ENCODE results near the gene ORM2. TPM values are rescaled to one million over a fixed set of nuclear protein-coding genes. Genes with fewer than 3 reads are reported as not detected.

ORM2 gene
- total and polyA plus RNA-seq, 2 of the 8 experiments (the other 6 are each of a cell fraction or from before 2014, with no cell fraction given), result 1.3 TPM; not detected in 1

GRCh38 chr9:114311571-114312512 lies 17.8 kb upstream of the ORM2 start (continued):
- TF ChIP-seq, protein P1, sequence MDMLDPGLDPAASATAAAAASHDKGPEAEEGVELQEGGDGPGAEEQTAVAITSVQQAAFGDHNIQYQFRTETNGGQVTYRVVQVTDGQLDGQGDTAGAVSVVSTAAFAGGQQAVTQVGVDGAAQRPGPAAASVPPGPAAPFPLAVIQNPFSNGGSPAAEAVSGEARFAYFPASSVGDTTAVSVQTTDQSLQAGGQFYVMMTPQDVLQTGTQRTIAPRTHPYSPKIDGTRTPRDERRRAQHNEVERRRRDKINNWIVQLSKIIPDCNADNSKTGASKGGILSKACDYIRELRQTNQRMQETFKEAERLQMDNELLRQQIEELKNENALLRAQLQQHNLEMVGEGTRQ (IDR thresholded peaks at IDR 0.05; ENCODE audit: low read length), result no peak
- TF ChIP-seq JUN (IDR thresholded peaks at IDR 0.05; ENCODE audit: low read depth, low read length), result no peak
- TF ChIP-seq SAP30 (IDR thresholded peaks at IDR 0.05; ENCODE audit: insufficient read depth, insufficient replicate concordance, low read length), result no peak
- TF ChIP-seq KDM1A (IDR thresholded peaks at IDR 0.05; ENCODE audit: borderline replicate concordance, low read length), result no peak
- TF ChIP-seq CTBP2 (IDR thresholded peaks at IDR 0.05; ENCODE audit: borderline replicate concordance, insufficient read depth, insufficient read length, low read length), result no peak
- TF ChIP-seq CBX5 (IDR thresholded peaks at IDR 0.05; ENCODE audit: low read depth, low read length), result no peak
